Ishikawa (cell line): ENCODE results near the gene PRPF8.

ENCODE experiments used
- CREB1 ChIP-seq: IDR thresholded peaks from 2 replicates; pipeline ENCODE4 v1.6.1; 2012; ENCODE audit warnings: low read depth
- EP300 ChIP-seq: IDR thresholded peaks from 2 replicates; pipeline ENCODE4 v1.6.1; 2012; ENCODE audit warnings: borderline replicate concordance

- TF ChIP-seq EP300 (no peak), CREB1 (no peak)
These were observed 60.0 kb downstream of the PRPF8 start for GRCh38 chr17:1624650-1625049.
